GM12878 (cell line): ENCODE data around the gene PPP1R17. TPM values are rescaled to one million over a fixed set of nuclear protein-coding genes. Genes with fewer than 3 reads are reported as not detected.

Experiments used
- CEBPB ChIP-seq, 2 experiments: fragments of 150-350 bp in 1 of 2; IDR thresholded peaks; 2 replicates each; pipeline ENCODE4 v1.6.1; 2012 to 2014; ENCODE audit warnings: low read depth in 2 of 2, low read length in 2 of 2, borderline replicate concordance in 1 of 2, inconsistent platforms in 1 of 2
- ESRRA ChIP-seq: IDR thresholded peaks from 2 replicates; pipeline ENCODE4 v1.6.1; 2012; ENCODE audit warnings: mild to moderate bottlenecking, low read length, improper control_type of control experiment
- IKZF2 ChIP-seq, 2 experiments: fragments of 450-650 bp; IDR thresholded peaks; 2 replicates each; pipeline ENCODE4 v1.6.1; 2017; ENCODE audit warnings: mild to moderate bottlenecking in 2 of 2, moderate library complexity in 2 of 2
- MYC ChIP-seq: IDR thresholded peaks from 2 replicates; pipeline ENCODE4 v1.6.1; 2011; ENCODE audit warnings: mild to moderate bottlenecking, low read length, moderate library complexity, inconsistent platforms; ENCODE audit not compliant: insufficient read depth, insufficient replicate concordance, insufficient read length, severe bottlenecking
- SMARCA5 ChIP-seq: fragments of 450-650 bp; IDR thresholded peaks from 2 replicates; pipeline ENCODE4 v1.6.1; 2017; ENCODE audit warnings: mild to moderate bottlenecking
- ZBTB11 ChIP-seq: fragments of 450-650 bp; formaldehyde crosslinking; IDR thresholded peaks from 2 replicates; pipeline ENCODE4 v1.5.0; 2022; ENCODE audit warnings: mild to moderate bottlenecking, missing genetic modification characterization
- polyA plus RNA-seq, 11 experiments: library from polyadenylated mRNA; depleted of rRNA in 4 of 11; unstranded in 6 of 11; stranded (reverse) in 5 of 11; fragments of >200 nt; fragmentation: Nextera tagmentation in 4 of 11; fragmentation: Illumina TruSeq in 1 of 11; extraction: Ambion mirVana in 4 of 11; extraction: Trizol in 1 of 11; gene quantifications; 1 replicate in 1 of 11; 2 replicates in 10 of 11; pipeline versions ENCODE4 v1.2.1 to v1.2.3, GENCODE V29; 2011 to 2016; ENCODE audit warnings: inconsistent platforms in 2 of 11, missing spikeins in 2 of 11, low read depth in 1 of 11
- total RNA-seq, 4 experiments: library from RNA; depleted of rRNA in 3 of 4; stranded (reverse); fragments of >200 nt in 3 of 4; fragmentation: Illumina TruSeq in 1 of 4; extraction: Trizol in 1 of 4; gene quantifications; 2 replicates each; pipeline versions ENCODE4 v1.2.1 to v1.2.3, GENCODE V29; 2013 to 2021
- TF ChIP-seq, protein P1 (sequence below): fragments of 450-650 bp; IDR thresholded peaks from 2 replicates; pipeline ENCODE4 v1.6.1; 2017; ENCODE audit warnings: mild to moderate bottlenecking
- TF ChIP-seq, protein P2 (sequence below): fragments of 450-650 bp; IDR thresholded peaks from 2 replicates; pipeline ENCODE4 v1.6.1; 2018; ENCODE audit warnings: borderline replicate concordance, mild to moderate bottlenecking; ENCODE audit not compliant: partially characterized antibody

PPP1R17 gene
- total and polyA plus RNA-seq, 10 of the 15 experiments (the other 5 are each of a cell fraction or from before 2014, with no cell fraction given): 0.05 to 0.28 (median 0.19) TPM; not detected in 7

DNA sequence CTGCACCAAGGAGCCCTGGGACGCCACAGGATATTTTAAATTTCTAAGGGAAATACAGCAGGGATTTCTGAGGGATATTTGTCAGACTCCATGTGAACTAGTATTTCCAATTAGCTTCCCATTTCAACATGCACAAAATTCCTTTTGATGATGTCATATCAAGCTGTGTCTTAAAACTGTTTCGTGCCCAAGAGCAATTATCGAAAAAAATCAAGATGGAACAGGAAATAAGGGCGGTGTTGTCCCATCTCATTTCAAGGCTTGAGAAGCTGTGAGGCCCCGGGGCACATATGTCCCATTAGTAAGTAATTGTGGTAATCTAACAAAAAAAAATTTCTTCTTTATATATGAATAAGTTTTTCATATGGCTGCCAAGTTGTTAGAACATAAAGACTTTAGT lies 47.4 kb downstream of the PPP1R17 start (continued):
- TF ChIP-seq, protein P1, sequence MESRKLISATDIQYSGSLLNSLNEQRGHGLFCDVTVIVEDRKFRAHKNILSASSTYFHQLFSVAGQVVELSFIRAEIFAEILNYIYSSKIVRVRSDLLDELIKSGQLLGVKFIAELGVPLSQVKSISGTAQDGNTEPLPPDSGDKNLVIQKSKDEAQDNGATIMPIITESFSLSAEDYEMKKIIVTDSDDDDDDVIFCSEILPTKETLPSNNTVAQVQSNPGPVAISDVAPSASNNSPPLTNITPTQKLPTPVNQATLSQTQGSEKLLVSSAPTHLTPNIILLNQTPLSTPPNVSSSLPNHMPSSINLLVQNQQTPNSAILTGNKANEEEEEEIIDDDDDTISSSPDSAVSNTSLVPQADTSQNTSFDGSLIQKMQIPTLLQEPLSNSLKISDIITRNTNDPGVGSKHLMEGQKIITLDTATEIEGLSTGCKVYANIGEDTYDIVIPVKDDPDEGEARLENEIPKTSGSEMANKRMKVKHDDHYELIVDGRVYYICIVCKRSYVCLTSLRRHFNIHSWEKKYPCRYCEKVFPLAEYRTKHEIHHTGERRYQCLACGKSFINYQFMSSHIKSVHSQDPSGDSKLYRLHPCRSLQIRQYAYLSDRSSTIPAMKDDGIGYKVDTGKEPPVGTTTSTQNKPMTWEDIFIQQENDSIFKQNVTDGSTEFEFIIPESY: no peak
- TF ChIP-seq MYC (no peak), SMARCA5 (no peak), ESRRA (no peak), ZBTB11 (CRISPR knock-in tag) (no peak), IKZF2 (IDR thresholded peaks at IDR 0.05) (no peak), CEBPB (IDR thresholded peaks at IDR 0.05; ENCODE audit: borderline replicate concordance in 1 of 2, low read depth in 2 of 2, low read length in 2 of 2) (no peak)
- TF ChIP-seq, protein P2, sequence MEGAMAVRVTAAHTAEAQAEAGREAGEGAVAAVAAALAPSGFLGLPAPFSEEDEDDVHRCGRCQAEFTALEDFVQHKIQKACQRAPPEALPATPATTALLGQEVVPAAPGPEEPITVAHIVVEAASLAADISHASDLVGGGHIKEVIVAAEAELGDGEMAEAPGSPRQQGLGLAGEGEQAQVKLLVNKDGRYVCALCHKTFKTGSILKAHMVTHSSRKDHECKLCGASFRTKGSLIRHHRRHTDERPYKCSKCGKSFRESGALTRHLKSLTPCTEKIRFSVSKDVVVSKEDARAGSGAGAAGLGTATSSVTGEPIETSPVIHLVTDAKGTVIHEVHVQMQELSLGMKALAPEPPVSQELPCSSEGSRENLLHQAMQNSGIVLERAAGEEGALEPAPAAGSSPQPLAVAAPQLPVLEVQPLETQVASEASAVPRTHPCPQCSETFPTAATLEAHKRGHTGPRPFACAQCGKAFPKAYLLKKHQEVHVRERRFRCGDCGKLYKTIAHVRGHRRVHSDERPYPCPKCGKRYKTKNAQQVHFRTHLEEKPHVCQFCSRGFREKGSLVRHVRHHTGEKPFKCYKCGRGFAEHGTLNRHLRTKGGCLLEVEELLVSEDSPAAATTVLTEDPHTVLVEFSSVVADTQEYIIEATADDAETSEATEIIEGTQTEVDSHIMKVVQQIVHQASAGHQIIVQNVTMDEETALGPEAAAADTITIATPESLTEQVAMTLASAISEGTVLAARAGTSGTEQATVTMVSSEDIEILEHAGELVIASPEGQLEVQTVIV: no peak
